ENCODE measurements around the gene GUCD1.

DNA sequence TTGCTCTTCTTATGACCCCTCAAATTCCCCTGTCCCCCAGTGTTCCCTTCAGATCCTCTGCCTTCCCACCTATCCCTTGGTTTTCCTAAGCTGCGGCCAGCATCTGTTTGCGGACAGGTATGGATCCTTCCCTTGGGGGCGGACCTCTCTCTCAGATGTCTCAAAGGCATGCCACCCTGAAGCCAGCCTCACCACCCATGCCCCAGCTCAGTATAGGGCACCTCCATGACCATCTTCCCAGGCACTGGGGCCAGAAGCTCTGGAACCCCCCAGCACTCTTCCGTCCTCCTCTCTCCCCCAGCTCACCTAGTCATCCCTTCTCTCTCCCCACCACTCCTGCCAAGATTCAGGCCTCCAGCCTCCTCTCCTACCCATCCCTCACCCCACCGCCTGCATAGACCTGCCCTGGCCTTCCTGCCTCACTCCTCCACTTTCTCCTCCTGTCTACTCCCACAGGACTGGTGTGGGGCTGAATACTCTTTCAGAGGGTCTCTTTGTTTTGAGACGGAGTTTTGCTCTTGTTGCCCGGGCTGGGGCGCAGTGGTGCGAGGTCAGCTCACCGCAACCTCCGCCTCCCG is 35.7 kb upstream of the GUCD1 start:
- TF ChIP-seq EP300 (IDR thresholded peaks at IDR 0.05; ENCODE audit: low read depth) (no peak), POLR2AphosphoS5 (IDR thresholded peaks at IDR 0.05) (no peak), CTCF (IDR thresholded peaks at IDR 0.05) (no peak)
